ENCODE results near the gene LCN1. TPM values are rescaled to one million over a fixed set of nuclear protein-coding genes. Genes with fewer than 3 reads are reported as not detected.

LCN1 gene
- total RNA-seq, 1 donor from 2014 or later = not detected

- peaks cover 9% of the 10 kb centered on the region for H3K27me3 Mint-ChIP-seq (ENCODE audit: unreplicated experiment)
- no peak for TF ChIP-seq CTCF (IDR thresholded peaks at IDR 0.05; ENCODE audit: partially characterized antibody, unreplicated experiment)
- no peak overlapping the region for H3K27ac Mint-ChIP-seq (ENCODE audit: unreplicated experiment)
- DNase-seq = no peak
- H3K4me1 Mint-ChIP-seq (ENCODE audit: low read depth, unreplicated experiment) = no peaks in the 10 kb centered on the region
- H3K9me3 Mint-ChIP-seq (ENCODE audit: unreplicated experiment) = peaks cover 5% of the 10 kb centered on the region
- no peak overlapping the region for H3K4me3 Mint-ChIP-seq (ENCODE audit: unreplicated experiment)
- H3K36me3 Mint-ChIP-seq (ENCODE audit: unreplicated experiment) = peaks cover 8% of the 10 kb centered on the region
These were observed 412 bp downstream of the LCN1 start for GRCh38 chr9:135521608-135522095.

DNA sequence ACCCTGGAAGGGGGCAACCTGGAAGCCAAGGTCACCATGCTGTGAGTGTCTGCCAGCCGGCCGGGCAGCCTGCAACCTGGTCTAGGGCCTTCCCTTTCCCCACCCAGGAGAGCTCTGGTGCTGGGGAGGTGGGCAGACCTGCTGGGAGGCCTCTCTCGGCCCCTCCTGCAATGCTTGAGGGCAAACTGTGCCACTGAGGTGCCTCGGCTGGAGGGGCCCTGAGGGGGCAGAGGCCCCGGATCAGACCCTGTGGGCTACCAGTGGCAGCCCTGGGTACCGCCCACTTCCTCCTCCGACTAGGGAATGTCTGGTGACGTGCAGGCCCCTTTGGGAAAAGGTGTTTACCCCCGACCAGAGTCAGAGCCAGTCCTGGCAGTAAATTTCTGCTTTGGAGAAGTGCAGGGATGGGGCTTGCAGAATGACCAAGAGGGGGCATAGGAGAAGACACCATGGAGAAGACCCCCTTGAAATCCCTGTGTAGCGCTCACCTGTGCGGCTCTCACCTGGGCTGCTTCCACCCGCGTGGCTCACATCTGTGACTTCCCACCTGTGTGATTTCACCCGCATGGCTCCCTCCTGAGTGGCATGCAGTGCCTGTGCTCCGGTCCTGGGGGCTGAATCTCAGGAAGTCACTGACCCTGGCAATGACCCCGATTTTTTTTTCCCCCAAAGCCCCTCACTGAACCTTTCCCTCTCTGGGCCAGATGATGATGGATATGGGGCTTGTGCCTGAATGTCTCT lies 1.1 kb downstream of the LCN1 start:
- Mint-ChIP-seq H3K36me3 (ENCODE audit: unreplicated experiment) (peaks cover 8% of the 10 kb centered on the region), H3K27ac (ENCODE audit: unreplicated experiment) (no peak overlapping the region), H3K4me1 (ENCODE audit: low read depth, unreplicated experiment) (no peaks in the 10 kb centered on the region), H3K27me3 (ENCODE audit: unreplicated experiment) (peaks cover 9% of the 10 kb centered on the region), H3K9me3 (ENCODE audit: unreplicated experiment) (peaks cover 5% of the 10 kb centered on the region), H3K4me3 (ENCODE audit: unreplicated experiment) (no peak overlapping the region)
- TF ChIP-seq CTCF (IDR thresholded peaks at IDR 0.05; ENCODE audit: partially characterized antibody, unreplicated experiment) = no peak
- no peak for DNase-seq

GRCh38 chr9:135522931-135523330 lies 1.7 kb downstream of the LCN1 start:
- H3K36me3 Mint-ChIP-seq (ENCODE audit: unreplicated experiment) = peaks cover 8% of the 10 kb centered on the region
- peaks cover 9% of the 10 kb centered on the region for H3K27me3 Mint-ChIP-seq (ENCODE audit: unreplicated experiment)
- H3K27ac Mint-ChIP-seq (ENCODE audit: unreplicated experiment) = no peak overlapping the region
- no peak for DNase-seq
- H3K4me1 Mint-ChIP-seq (ENCODE audit: low read depth, unreplicated experiment) = no peaks in the 10 kb centered on the region
- peaks cover 5% of the 10 kb centered on the region for H3K9me3 Mint-ChIP-seq (ENCODE audit: unreplicated experiment)
- TF ChIP-seq CTCF (IDR thresholded peaks at IDR 0.05; ENCODE audit: partially characterized antibody, unreplicated experiment) = no peak
- no peak overlapping the region for H3K4me3 Mint-ChIP-seq (ENCODE audit: unreplicated experiment)

DNA sequence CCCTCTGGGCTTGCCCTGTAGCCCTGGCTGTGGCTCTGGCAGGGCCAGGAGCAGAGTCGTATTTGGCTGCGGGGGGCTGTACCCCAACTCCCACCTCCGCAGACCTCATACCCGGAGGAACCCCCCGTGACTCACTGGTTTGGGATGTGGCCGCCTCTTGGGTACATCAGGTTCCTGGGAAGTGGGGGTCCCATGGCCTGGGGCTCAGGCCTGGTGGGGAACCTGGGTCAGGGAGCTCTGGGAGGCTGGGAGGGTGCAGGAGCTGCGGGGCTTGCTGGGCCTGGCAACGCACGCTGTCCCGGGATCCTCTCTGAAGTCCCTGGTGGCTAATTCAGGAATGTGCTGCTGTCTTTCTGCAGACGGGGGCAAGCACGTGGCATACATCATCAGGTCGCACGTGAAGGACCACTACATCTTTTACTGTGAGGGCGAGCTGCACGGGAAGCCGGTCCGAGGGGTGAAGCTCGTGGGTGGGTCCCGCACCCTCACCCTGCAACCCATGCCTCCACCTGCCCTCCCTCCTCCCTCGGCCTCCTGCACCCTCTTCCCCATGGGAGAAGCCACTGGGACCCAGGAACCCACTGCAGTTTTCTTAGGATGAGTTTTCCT lies 2.4 kb downstream of the LCN1 start:
- Mint-ChIP-seq H3K36me3 (ENCODE audit: unreplicated experiment) (peaks cover 8% of the 10 kb centered on the region), H3K4me1 (ENCODE audit: low read depth, unreplicated experiment) (no peaks in the 10 kb centered on the region), H3K9me3 (ENCODE audit: unreplicated experiment) (peaks cover 5% of the 10 kb centered on the region), H3K27ac (ENCODE audit: unreplicated experiment) (no peak overlapping the region), H3K4me3 (ENCODE audit: unreplicated experiment) (no peak overlapping the region), H3K27me3 (ENCODE audit: unreplicated experiment) (peaks cover 9% of the 10 kb centered on the region)
- no peak for DNase-seq
- no peak for TF ChIP-seq CTCF (IDR thresholded peaks at IDR 0.05; ENCODE audit: partially characterized antibody, unreplicated experiment)
